Measurements from ENCODE around the gene ZSWIM4. TPM values are rescaled to one million over a fixed set of nuclear protein-coding genes. Genes with fewer than 3 reads are reported as not detected.

Gene ZSWIM4
- total and polyA plus RNA-seq, 2 of the 13 experiments (the other 11 are each of a cell fraction or from before 2014, with no cell fraction given) = 0.33 to 0.86 TPM

GRCh38 chr19:13861714-13862531 lies 66.7 kb downstream of the ZSWIM4 start (continued):
- no peak for TF ChIP-seq TFDP1 (CRISPR knock-in tag; IDR thresholded peaks at IDR 0.05; ENCODE audit: borderline replicate concordance)
- TF ChIP-seq STAG1 (CRISPR knock-in tag; IDR thresholded peaks at IDR 0.05) = peak; percentile 93
- TF ChIP-seq NFE2L2 (IDR thresholded peaks at IDR 0.05; ENCODE audit: low read length) = no peak
- TF ChIP-seq ZSCAN22 (CRISPR knock-in tag; IDR thresholded peaks at IDR 0.05) = no peak
- peak; percentile 32; the same call in 1 of the 2 replicates for TF ChIP-seq ARID5B (CRISPR knock-in tag; IDR thresholded peaks at IDR 0.05)
- TF ChIP-seq, protein P1, sequence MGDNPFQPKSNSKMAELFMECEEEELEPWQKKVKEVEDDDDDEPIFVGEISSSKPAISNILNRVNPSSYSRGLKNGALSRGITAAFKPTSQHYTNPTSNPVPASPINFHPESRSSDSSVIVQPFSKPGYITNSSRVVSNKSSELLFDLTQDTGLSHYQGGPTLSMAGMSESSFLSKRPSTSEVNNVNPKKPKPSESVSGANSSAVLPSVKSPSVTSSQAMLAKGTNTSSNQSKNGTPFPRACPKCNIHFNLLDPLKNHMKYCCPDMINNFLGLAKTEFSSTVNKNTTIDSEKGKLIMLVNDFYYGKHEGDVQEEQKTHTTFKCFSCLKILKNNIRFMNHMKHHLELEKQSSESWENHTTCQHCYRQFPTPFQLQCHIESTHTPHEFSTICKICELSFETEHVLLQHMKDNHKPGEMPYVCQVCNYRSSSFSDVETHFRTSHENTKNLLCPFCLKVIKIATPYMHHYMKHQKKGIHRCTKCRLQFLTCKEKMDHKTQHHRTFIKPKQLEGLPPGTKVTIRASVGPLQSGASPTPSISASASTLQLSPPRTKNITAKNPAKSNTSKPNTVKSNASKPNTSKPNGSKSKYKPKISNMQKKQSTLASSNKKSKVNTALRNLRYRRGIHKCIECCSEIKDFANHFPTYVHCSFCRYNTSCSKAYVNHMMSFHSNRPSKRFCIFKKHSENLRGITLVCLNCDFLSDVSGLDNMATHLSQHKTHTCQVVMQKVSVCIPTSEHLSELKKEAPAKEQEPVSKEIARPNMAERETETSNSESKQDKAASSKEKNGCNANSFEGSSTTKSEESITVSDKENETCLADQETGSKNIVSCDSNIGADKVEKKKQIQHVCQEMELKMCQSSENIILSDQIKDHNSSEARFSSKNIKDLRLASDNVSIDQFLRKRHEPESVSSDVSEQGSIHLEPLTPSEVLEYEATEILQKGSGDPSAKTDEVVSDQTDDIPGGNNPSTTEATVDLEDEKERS (CRISPR knock-in tag; IDR thresholded peaks at IDR 0.05) = 0 out of 2 replicates have a peak, but pooled peaks have one; percentile 63
- TF ChIP-seq ISX (CRISPR knock-in tag; conservative IDR thresholded peaks at IDR 0.05) = no peak
- no peak for TF ChIP-seq ZNF878 (CRISPR knock-in tag; IDR thresholded peaks at IDR 0.05)
- TF ChIP-seq, protein P2, sequence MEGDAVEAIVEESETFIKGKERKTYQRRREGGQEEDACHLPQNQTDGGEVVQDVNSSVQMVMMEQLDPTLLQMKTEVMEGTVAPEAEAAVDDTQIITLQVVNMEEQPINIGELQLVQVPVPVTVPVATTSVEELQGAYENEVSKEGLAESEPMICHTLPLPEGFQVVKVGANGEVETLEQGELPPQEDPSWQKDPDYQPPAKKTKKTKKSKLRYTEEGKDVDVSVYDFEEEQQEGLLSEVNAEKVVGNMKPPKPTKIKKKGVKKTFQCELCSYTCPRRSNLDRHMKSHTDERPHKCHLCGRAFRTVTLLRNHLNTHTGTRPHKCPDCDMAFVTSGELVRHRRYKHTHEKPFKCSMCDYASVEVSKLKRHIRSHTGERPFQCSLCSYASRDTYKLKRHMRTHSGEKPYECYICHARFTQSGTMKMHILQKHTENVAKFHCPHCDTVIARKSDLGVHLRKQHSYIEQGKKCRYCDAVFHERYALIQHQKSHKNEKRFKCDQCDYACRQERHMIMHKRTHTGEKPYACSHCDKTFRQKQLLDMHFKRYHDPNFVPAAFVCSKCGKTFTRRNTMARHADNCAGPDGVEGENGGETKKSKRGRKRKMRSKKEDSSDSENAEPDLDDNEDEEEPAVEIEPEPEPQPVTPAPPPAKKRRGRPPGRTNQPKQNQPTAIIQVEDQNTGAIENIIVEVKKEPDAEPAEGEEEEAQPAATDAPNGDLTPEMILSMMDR (CRISPR knock-in tag; IDR thresholded peaks at IDR 0.05) = peak; percentile 95
- TF ChIP-seq CCDC6 (CRISPR knock-in tag; IDR thresholded peaks at IDR 0.05) = no peak
- TF ChIP-seq KLF6 (CRISPR knock-in tag; IDR thresholded peaks at IDR 0.05) = 0 out of 2 replicates have a peak, but pooled peaks have one; percentile 51
- no peak for TF ChIP-seq RFXAP (CRISPR knock-in tag; IDR thresholded peaks at IDR 0.05; ENCODE audit: borderline replicate concordance)
- TF ChIP-seq ZBTB38 (CRISPR knock-in tag; IDR thresholded peaks at IDR 0.05) = 0 out of 2 replicates have a peak, but pooled peaks have one; percentile 21
- TF ChIP-seq TAF1 (CRISPR knock-in tag; IDR thresholded peaks at IDR 0.05) = 0 out of 2 replicates have a peak, but pooled peaks have one; percentile 14
- no peak for TF ChIP-seq GMEB1 (CRISPR knock-in tag; IDR thresholded peaks at IDR 0.05; ENCODE audit: borderline replicate concordance)
